Measurements from ENCODE around the gene TMEM9. TPM values are rescaled to one million over a fixed set of nuclear protein-coding genes. Genes with fewer than 3 reads are reported as not detected.

TMEM9 gene
- total and polyA plus RNA-seq, 2 of the 8 experiments (the other 6 are each of a cell fraction or from before 2014, with no cell fraction given), result 79.9 to 181 TPM

DNA sequence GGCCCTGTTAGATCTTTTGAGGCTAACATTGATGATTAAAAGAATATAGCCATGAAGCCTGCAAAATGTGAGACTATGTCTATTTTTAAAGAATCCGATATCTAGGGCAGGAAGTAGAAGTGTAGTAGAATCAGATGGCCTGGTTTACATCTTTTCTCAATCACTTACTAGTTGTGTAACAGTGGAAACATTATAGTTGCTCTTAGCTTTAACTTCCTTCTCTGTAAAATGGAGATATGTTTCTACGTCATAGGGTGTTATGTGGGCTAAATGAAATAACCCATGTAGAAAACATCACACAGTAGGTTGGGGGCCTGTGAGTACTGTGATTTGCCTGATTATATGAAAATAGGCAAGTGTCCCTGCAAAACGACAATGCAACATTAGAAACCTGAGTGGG, 31.9 kb upstream of the TMEM9 start (continued):
- TF ChIP-seq PHF8 (conservative IDR thresholded peaks at IDR 0.05; ENCODE audit: low read depth, low read length) (no peak), GABPA (IDR thresholded peaks at IDR 0.05; ENCODE audit: borderline replicate concordance, insufficient read depth, low read length) (no peak), CEBPB (IDR thresholded peaks at IDR 0.05; ENCODE audit: low read depth, low read length) (no peak), SIX5 (IDR thresholded peaks at IDR 0.05; ENCODE audit: low read depth, low read length) (no peak), SAP30 (IDR thresholded peaks at IDR 0.05; ENCODE audit: insufficient read depth, insufficient replicate concordance, low read length) (no peak), POLR2AphosphoS5 (IDR thresholded peaks at IDR 0.05; ENCODE audit: low read depth, low read length) (no peak), NRF1 (IDR thresholded peaks at IDR 0.05; ENCODE audit: low read depth, low read length) (no peak), FOSL1 (IDR thresholded peaks at IDR 0.05; ENCODE audit: insufficient read depth, low read depth, low read length) (no peak), ZNF274 (IDR thresholded peaks at IDR 0.05; ENCODE audit: borderline replicate concordance, extremely low read depth, low read length) (no peak), SIN3A (conservative IDR thresholded peaks at IDR 0.05 in 1 of 2, IDR thresholded peaks at IDR 0.05 in 1 of 2; ENCODE audit: low read depth in 1 of 2, low read length in 2 of 2) (no peak)
